Smooth muscle cell (in vitro differentiated cells): ENCODE measurements around the gene CEP162. TPM values are rescaled to one million over a fixed set of nuclear protein-coding genes. Genes with fewer than 3 reads are reported as not detected.
"Not testable (repeated sequence)": the region's sequence is repeated elsewhere in the genome, so short reads cannot be mapped to it uniquely, and the experiment has no call there.

ENCODE experiments used
- DNase-seq: peaks from one replicate; lab custom pipeline; 2025; ENCODE audit not compliant: unreplicated experiment; lab: John Stamatoyannopoulos, UW
- H2AFZ ChIP-seq: fragments of 200-600 bp; sonication (generic); 2 replicates; pipeline ENCODE4 v1.6.0; 2016; ENCODE audit warnings: antibody characterized with exemption, low read depth, mild to moderate bottlenecking
- H3F3A ChIP-seq: fragments of 200-600 bp; sonication (generic); 2 replicates; pipeline ENCODE4 v1.6.0; 2017; ENCODE audit warnings: antibody characterized with exemption, low read depth
- H3K27ac ChIP-seq: fragments of 200-600 bp; sonication (generic); 2 replicates; pipeline ENCODE4 v1.5.1; 2016; ENCODE audit warnings: low read depth, mild to moderate bottlenecking
- H3K27me3 ChIP-seq: fragments of 200-600 bp; sonication (generic); 2 replicates; pipeline ENCODE4 v1.6.1; 2016; ENCODE audit warnings: low read depth, mild to moderate bottlenecking
- H3K36me3 ChIP-seq: fragments of 200-600 bp; sonication (generic); 2 replicates; pipeline ENCODE4 v1.5.1; 2016; ENCODE audit warnings: low read depth
- H3K4me1 ChIP-seq: fragments of 200-600 bp; sonication (generic); 2 replicates; pipeline ENCODE4 v1.5.1; 2016; ENCODE audit warnings: low read depth
- H3K4me2 ChIP-seq: fragments of 200-600 bp; sonication (generic); 2 replicates; pipeline ENCODE4 v1.6.0; 2016; ENCODE audit warnings: mild to moderate bottlenecking
- H3K4me3 ChIP-seq: fragments of 200-600 bp; sonication (generic); 2 replicates; pipeline ENCODE4 v1.5.1; 2016; ENCODE audit warnings: mild to moderate bottlenecking
- H3K79me2 ChIP-seq: fragments of 200-600 bp; sonication (generic); 2 replicates; pipeline ENCODE4 v1.6.0; 2016; ENCODE audit warnings: low read depth, mild to moderate bottlenecking
- H3K9ac ChIP-seq: fragments of 200-600 bp; sonication (generic); 2 replicates; pipeline ENCODE4 v1.6.0; 2016; ENCODE audit warnings: low read depth
- H3K9me3 ChIP-seq: fragments of 200-600 bp; sonication (generic); replicated peaks from 2 replicates; pipeline ENCODE4 v1.5.1; 2016; ENCODE audit warnings: low read depth
- H4K20me1 ChIP-seq: fragments of 200-600 bp; sonication (generic); 2 replicates; pipeline ENCODE4 v1.6.0; 2016; ENCODE audit warnings: low read depth
- CTCF ChIP-seq: fragments of 200-600 bp; sonication (generic); IDR thresholded peaks from 2 replicates; pipeline ENCODE4 v1.5.1; 2017; ENCODE audit warnings: borderline replicate concordance, mild to moderate bottlenecking, antibody characterized with exemption; ENCODE audit not compliant: insufficient read depth, poor library complexity, severe bottlenecking
- WGBS: methylation state at CpG from one replicate; pipeline ENCODE4 v1.1.7; 2016; ENCODE audit warnings: low lambda C conversion rate; 5-methylcytosine and 5-hydroxymethylcytosine counted together
- polyA plus RNA-seq: library from polyadenylated mRNA; unstranded; fragments of >200 nt; fragmentation: Nextera tagmentation; extraction: Ambion mirVana; gene quantifications from 2 replicates; pipeline ENCODE4 v1.2.1, GENCODE V29; 2016
- total RNA-seq: library from RNA; depleted of rRNA; stranded (reverse); fragments of >200 nt; gene quantifications from 2 replicates; pipeline ENCODE4 v1.2.3, GENCODE V29; 2014

Gene CEP162
- total and polyA plus RNA-seq, 2 experiments from 2014 or later, result 4.1 to 8.0 TPM

DNA sequence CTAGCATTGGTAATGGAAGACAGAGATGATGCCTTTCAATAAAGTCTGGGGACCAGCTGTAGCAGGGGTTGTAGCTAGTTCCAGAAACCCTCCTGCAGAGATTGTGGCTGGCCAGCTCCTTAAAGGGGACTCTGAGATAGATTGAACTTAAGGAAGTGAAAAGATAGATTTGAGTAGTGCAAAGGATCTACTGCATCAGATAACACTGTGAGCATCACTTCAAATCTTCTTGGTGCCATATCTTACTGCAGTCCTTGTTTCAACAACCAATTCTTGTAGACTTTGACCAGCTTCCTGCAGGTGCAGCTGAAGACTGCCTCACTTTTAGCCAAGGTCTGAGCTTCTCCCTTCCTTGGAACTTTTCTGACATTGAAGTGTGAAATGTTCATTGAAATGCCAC, 14.8 kb upstream of the CEP162 start:
- no peaks in the 10 kb centered on the region for H4K20me1 ChIP-seq
- DNase-seq, result no peak
- no peak overlapping the region for H3K27ac ChIP-seq
- H3K36me3 ChIP-seq, result no peaks in the 10 kb centered on the region
- H3K79me2 ChIP-seq, result no peaks in the 10 kb centered on the region
- TF ChIP-seq CTCF, result no peak
- H3K4me1 ChIP-seq, result no peaks in the 10 kb centered on the region
- no peak overlapping the region for H3K4me3 ChIP-seq
- peaks cover 6% of the 10 kb centered on the region for H3K27me3 ChIP-seq
- no peak overlapping the region for H3K9ac ChIP-seq
- no peak overlapping the region for H2AFZ ChIP-seq
- no peaks in the 10 kb centered on the region for H3K9me3 ChIP-seq
- H3K4me2 ChIP-seq, result no peak overlapping the region
- H3F3A ChIP-seq, result no peaks in the 10 kb centered on the region

GRCh38 chr6:84228198-84228543, 728 bp upstream of the CEP162 start:
- WGBS, result 14% methylated on average over 1 of the region's 1 CpG
- H2AFZ ChIP-seq, result peak overlapping the region; percentile 98
- H3K79me2 ChIP-seq, result peaks cover 8% of the 10 kb centered on the region
- peaks cover 5% of the 10 kb centered on the region for H3K4me1 ChIP-seq
- H4K20me1 ChIP-seq, result no peaks in the 10 kb centered on the region
- H3K36me3 ChIP-seq, result no peaks in the 10 kb centered on the region
- H3K27ac ChIP-seq, result no peak overlapping the region
- DNase-seq, result no peak
- H3K4me2 ChIP-seq, result peak overlapping the region; percentile 93
- H3K4me3 ChIP-seq, result peak overlapping the region; percentile 84
- no peak for TF ChIP-seq CTCF
- peaks cover 40% of the 10 kb centered on the region for H3K27me3 ChIP-seq
- no peak overlapping the region for H3K9ac ChIP-seq
- no peaks in the 10 kb centered on the region for H3F3A ChIP-seq
- no peaks in the 10 kb centered on the region for H3K9me3 ChIP-seq

DNA sequence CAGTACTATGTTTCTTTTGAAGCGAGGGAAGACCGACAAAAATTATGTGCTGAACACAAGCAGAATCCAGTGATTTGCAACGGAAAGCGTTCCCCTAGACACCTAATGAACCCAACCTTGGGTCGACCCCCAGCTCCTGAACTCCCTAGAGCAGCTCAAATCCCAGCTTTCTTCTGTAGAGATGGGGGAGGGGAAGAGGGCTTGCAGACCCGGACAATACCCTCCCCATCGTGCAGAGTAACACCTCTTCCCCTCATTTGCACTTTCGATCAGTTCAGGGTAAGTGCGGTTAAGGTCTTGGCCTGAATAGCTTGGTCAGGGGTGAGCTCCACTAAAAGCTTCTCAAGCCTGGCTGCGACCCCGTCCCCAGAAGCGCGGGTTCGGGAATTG, 404 bp downstream of the CEP162 start:
- no peaks in the 10 kb centered on the region for H3F3A ChIP-seq
- peaks cover 5% of the 10 kb centered on the region for H3K4me1 ChIP-seq
- peak overlapping the region; percentile 84 for H3K4me3 ChIP-seq
- peaks cover 8% of the 10 kb centered on the region for H3K79me2 ChIP-seq
- no peak for DNase-seq
- peaks cover 30% of the 10 kb centered on the region for H3K27me3 ChIP-seq
- no peak for TF ChIP-seq CTCF
- peak overlapping the region; percentile 93 for H3K4me2 ChIP-seq
- H4K20me1 ChIP-seq, result no peaks in the 10 kb centered on the region
- no peaks in the 10 kb centered on the region for H3K36me3 ChIP-seq
- no peak overlapping the region for H3K27ac ChIP-seq
- peak overlapping the region; percentile 98 for H2AFZ ChIP-seq
- H3K9me3 ChIP-seq, result no peaks in the 10 kb centered on the region
- WGBS, result 12% methylated on average over 14 of the region's 14 CpGs
- H3K9ac ChIP-seq, result peak overlapping the region; percentile 71

GRCh38 chr6:84224251-84224650, 3.2 kb downstream of the CEP162 start:
- Histone ChIP-seq H3K27ac (no peak overlapping the region), H3K36me3 (no peaks in the 10 kb centered on the region), H3K4me2 (no peak overlapping the region), H2AFZ (no peak overlapping the region), H3K4me3 (no peak overlapping the region), H3K27me3 (peaks cover 4% of the 10 kb centered on the region), H4K20me1 (no peaks in the 10 kb centered on the region), H3K9ac (no peak overlapping the region), H3K4me1 (peaks cover 5% of the 10 kb centered on the region), H3F3A (no peaks in the 10 kb centered on the region), H3K9me3 (no peaks in the 10 kb centered on the region), H3K79me2 (peaks cover 8% of the 10 kb centered on the region)
- DNase-seq, result no peak
- TF ChIP-seq CTCF, result no peak

DNA sequence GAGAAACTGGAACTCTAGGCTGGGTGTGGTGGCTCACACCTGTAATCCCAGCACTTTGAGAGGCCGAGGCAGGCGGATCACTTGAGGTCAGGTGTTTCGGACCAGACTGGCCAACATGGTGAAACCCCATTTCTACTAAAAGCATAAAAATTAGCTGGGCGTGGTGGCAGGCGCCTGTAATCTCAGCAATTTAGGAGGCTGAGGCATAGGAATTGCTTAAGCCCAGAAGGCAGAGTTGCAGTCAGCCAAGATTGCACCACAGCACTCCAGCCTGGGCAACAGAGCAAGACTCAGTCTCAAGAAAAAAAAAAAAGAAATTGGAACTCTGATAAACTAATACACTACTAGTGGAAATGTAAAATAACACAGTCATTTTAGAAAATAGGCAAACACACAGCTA, 3.8 kb downstream of the CEP162 start:
- H3K79me2 ChIP-seq, H3K9me3 ChIP-seq, H3K27me3 ChIP-seq, H3K9ac ChIP-seq, H3K27ac ChIP-seq, DNase-seq, H3K4me1 ChIP-seq, H3K4me2 ChIP-seq, H2AFZ ChIP-seq, H3F3A ChIP-seq, H3K4me3 ChIP-seq, H3K36me3 ChIP-seq, H4K20me1 ChIP-seq: not testable (repeated sequence)
- 97% methylated on average over 5 of the region's 5 CpGs for WGBS
